ENCODE data around the gene DPEP1.
"Not testable (repeated sequence)": the region's sequence is repeated elsewhere in the genome, so short reads cannot be mapped to it uniquely, and the experiment has no call there.

The DPEP1 gene

GRCh38 chr16:89655062-89655643 lies 41.7 kb downstream of the DPEP1 start:
- no peak for DNase-seq

- no peak for DNase-seq
Observed at GRCh38 chr16:89656435-89657121, 43.1 kb downstream of the DPEP1 start.

- peak; percentile 60 for DNase-seq
Observed at GRCh38 chr16:89657442-89658220, 44.2 kb downstream of the DPEP1 start, which contains the start of the genes CHMP1A and SPATA33. Gene CHMP1A, minus strand, starts transcription at chr16:89657708. Its CDS starts 120 bp downstream, at chr16:89657588. Gene SPATA33, plus strand, starts transcription at chr16:89657836. Its CDS starts 76 bp downstream, at chr16:89657912.

GRCh38 chr16:89658221-89658879 lies 44.9 kb downstream of the DPEP1 start:
- no peak for DNase-seq

- DNase-seq: no peak
Observed at GRCh38 chr16:89660146-89660545, 46.7 kb downstream of the DPEP1 start.

GRCh38 chr16:89661215-89661614 lies 47.8 kb downstream of the DPEP1 start:
- no peak for DNase-seq

GRCh38 chr16:89664238-89664637 lies 50.8 kb downstream of the DPEP1 start:
- DNase-seq: not testable (repeated sequence)

GRCh38 chr16:89667000-89667399 lies 53.6 kb downstream of the DPEP1 start:
- not testable (repeated sequence) for DNase-seq

GRCh38 chr16:89667633-89668032 lies 54.2 kb downstream of the DPEP1 start:
- no peak for DNase-seq

GRCh38 chr16:89668790-89669158 lies 55.3 kb downstream of the DPEP1 start:
- no peak for DNase-seq

- no peak for DNase-seq
Observed at GRCh38 chr16:89669755-89670154, 56.3 kb downstream of the DPEP1 start.

- DNase-seq: no peak
Observed at GRCh38 chr16:89670496-89671431, 57.3 kb downstream of the DPEP1 start.

- DNase-seq: not testable (repeated sequence)
Observed at GRCh38 chr16:89671565-89671964, 58.1 kb downstream of the DPEP1 start.

GRCh38 chr16:89672177-89672941 lies 58.9 kb downstream of the DPEP1 start:
- DNase-seq: no peak

- DNase-seq: no peak
Observed at GRCh38 chr16:89678258-89678657, 64.8 kb downstream of the DPEP1 start.

- DNase-seq: no peak
Observed at GRCh38 chr16:89685916-89686315, 72.5 kb downstream of the DPEP1 start.

- peak; percentile 70 for DNase-seq
Observed at GRCh38 chr16:89686520-89687091, 73.2 kb downstream of the DPEP1 start, which contains the start of gene CDK10. Gene CDK10, plus strand, starts transcription at chr16:89686689. Its CDS starts 22 bp downstream, at chr16:89686711.

- no peak for DNase-seq
Observed at GRCh38 chr16:89687092-89687940, 73.9 kb downstream of the DPEP1 start.
